Stimulated activated CD4-positive, alpha-beta T cell treated with anti-CD3 and anti-CD28 coated beads, Interleukin-2, amount 100 ng/mL, for 48 hours (primary cell): ENCODE results near the gene VTI1A.

Experiments
- DNase-seq, 2 donors: peaks; one replicate each; pipeline ENCODE4 v3.0.0-alpha.2; 2020

The VTI1A gene

DNA sequence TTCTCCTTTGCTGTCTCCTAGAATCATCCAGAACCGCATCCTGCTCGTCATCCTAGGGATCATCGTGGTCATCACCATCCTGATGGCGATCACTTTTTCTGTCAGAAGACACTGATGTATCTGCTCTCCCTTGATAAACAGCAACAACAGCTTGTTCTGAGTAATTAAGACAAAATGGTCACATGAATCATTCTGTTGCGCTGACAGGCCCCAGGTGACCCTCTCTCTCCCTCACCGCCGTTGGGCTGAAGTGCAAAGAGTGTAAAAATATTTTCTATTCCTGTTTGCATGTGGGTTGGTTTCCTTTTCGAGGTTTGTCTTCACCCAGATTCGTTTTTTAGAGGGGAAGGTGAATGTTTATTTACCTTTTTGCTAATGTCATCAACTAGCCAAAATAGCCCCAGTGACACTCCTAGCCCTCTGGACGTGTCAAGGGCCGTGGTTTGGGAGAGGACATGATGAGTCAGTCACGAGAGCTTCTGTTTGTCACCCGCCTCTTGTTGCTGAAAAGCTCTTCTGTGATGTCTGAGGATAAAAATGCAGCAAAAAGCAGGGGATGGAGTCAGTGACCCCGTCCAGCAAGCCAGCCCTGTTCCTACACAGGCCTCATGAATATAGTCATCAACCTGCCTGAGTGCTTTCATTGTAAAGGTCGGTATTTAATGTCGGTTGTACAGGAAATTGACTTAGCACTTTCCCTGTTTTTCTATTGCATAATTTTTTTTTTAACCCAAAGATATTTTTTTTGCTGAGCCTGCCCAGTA, 368.4 kb downstream of the VTI1A start:
- no peak for DNase-seq

DNA sequence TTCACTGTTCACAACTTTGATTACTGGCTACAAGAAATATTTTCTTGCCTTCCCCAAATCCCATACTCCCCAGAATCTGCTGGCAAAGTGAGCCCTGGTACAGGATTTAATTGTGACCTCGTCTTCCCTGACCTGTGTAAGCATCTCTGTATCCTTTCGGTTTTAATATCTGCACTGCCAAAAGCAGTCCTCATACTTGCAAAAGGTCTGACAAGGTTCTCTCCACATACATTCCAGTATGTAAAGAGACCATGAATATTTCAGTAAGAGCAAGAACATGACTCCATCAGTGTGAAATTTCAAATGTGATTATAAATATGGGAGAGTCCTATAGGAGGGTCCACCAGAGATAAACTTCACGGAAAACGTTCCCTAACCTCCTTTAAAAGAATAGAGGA, 369.0 kb downstream of the VTI1A start:
- DNase-seq, result no peak

DNA sequence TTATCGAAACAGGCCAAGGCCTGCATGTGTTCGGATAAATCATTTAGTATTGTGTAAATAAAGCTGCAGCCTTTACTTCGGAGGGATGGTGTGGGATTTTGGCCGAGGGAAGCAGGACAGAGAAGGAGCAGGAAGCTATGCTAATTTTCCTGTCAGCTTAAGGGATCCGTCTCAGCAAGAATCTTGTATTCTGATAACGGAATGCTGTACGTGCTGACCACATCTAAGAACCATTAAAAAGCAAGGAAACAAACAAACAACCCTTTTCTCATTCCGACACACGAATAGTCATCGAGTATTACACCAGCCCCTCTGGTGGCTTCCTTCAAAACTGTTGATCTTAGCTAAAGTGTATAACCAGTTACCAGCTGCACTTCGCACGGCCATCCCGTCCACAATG, 369.9 kb downstream of the VTI1A start:
- DNase-seq, result no peak

DNA sequence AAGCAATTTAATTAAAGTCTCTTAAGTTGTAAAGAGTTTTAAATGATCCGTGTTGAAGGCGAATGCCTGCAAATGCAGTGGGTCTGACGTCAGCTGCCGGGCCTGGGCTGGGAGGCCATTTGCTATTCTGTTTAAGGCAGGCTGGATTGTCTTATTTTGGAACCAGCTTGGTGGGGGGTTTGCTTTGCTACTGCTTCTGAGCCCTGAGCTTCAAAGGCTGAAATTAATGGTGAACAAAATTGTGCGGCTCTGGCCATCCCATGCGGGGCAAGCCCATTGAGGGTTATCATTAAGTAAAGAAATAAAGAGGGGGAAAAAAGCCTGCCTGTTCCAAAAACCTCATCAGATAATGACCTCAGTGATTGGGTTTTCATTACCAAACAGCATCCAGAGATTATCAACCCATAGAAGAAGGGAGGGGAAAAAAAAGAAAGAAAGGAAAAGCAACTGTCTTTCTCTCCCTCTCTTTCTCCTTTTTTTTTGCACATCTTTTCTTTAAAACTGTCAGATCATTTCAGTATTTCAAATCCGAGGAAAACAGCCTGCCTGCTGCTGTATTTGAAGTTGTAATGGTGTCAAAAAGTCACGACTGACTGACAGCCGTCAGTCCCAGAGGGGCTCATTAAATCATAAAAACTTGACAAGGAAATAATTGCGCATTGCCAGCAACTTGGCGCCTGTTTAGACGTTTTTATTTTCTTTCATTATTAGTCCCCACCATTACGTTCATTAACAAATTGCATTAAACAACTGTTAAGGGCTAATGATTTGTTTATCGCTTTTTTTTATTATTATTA, 371.2 kb downstream of the VTI1A start:
- no peak for DNase-seq

DNA sequence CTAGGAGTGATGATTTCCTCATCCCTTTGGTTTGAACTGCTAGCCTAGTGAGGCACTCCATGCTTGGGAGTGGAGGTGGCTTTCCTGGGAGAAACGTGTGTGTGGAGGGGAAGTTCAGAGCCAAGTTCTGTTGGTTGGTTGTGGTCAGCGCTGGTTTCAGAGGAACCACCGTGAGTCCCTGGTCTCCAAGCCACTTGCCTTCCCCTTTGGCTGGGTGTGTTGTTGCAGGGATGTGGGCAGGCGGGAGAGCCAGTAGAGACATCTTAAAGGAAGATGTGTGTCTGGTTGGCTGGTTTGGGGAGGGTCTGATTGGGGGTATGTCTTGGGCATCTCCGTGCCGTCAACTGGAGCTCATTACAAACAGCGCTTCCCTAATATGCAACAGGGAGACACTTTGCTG, 372.2 kb downstream of the VTI1A start:
- no peak for DNase-seq

DNA sequence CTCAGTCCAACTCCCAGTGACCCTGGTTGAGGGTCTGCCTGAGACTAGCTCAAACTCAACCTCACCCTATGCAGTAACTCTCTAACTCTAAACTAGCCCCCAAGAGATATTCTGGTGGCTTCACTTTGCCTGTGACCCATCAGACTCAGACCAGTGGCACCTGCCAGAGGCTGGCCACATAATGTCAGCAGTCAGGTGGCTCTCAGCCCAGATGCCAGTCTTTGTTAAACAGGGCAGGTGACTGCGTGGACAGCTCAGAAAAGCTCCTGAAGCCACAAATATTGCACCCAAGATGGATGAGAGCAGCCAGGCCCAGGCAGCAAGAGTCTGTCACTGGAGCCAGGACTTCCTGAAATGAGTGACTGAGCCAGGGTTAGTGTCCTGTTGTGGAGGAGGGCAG, 373.3 kb downstream of the VTI1A start:
- DNase-seq, result no peak

DNA sequence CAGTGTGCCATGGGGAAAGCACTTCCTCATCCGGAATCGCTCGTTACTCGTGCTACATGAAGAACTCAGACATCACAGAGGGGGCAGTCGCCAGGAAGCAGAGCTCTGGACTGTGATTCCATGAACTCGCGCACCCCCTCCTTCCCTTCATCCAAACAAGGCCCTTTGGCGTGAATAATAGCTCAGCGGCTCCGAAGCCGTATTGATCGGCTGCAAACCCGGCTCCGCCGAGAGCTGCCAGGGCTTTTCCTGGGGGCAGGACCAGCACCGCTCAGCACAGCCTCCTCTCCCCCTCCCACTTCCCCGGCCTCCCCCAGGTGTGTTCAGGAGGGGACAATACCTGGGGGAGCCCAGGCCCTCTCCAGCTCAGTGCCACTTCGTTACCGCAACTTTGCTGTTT, 374.0 kb downstream of the VTI1A start:
- DNase-seq, result no peak

DNA sequence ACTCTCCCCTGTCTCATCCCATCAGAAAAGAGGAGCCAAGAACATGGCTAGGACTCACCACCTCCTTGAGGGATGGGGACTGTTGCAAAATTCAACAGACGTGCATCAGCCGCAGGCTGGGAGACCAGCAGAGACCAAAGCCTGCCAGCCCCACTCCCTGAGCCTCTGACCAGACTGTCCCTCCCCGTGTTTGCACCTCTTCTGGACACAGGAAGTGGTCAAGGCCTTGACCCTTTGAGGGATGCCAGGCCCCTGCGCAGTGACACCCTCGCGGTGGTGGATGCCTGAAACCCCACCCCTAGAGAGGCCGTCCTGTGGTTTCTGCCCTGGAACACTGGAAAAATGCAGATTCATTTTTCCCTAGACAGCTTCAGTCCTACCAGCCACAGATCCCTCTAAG, 374.6 kb downstream of the VTI1A start:
- DNase-seq, result no peak

DNA sequence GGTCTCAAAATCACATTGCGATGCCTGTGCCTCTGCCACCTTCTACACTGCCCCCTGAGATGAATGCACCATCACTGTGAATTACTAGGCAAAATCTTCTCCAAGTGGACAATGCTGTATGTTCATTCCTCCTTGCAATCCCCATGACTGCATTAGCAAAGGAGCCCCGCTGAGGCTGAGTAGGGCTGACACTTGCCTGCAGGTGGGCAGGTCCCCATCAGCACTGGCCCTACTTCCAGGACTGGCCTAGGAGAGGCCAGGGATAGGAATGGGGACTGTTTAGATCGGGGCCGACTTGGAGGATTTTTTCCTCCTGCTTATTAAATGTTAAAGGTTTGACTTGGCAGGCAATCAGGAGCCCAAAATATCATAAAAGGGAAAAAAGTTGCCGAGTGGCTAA, 376.0 kb downstream of the VTI1A start:
- DNase-seq, result no peak

DNA sequence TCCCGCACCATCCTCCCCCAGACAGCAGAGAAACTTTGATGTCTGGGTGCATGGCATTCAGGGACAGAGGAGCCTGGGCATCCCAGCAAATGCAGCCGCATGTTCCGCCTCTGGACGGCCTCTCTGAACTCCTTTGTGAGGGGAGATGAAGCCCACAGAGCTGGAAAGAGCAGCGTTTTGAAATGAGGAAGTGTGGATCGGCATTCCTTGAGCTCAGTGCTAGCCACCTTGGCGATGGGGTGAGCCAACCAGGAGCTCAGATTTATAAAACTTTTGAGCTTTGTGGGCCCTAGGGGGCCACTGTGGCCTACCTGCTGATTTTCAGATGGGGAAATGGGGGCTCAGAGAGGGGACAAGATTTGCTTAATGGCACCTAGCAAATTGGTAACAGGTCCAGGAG, 376.6 kb downstream of the VTI1A start:
- no peak for DNase-seq

DNA sequence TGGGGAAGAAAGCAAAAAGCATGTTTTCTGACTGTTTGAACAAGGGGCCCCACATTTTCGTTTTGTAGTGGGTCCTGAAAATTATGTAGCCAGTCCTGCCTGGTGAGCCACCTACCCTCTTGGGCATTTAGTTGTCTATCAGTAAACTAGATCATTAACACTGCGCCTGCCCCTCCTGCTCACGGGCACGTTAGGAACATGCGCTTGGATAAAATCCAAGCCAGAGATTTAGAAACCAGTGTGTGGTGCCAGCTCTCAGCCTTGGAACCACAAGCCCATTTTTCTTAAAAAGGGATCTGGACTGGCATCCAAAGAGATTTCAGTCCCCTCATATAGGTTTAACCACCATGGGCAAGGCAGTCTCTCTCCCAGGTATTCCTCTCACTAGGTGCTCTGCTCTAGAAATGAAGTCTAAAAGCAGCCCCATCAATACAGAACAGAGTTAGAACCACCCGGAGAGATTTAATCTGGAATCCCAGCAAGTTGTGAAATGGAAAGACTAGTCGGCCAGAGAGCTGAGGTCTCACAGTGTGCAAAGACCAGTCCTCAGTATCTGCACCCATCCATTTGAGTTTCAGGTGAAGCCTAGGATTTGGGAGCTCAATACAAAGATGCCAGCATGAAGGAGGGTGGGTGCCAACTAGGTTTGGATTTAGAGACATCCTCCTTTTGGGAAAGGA, 379.1 kb downstream of the VTI1A start:
- no peak for DNase-seq

DNA sequence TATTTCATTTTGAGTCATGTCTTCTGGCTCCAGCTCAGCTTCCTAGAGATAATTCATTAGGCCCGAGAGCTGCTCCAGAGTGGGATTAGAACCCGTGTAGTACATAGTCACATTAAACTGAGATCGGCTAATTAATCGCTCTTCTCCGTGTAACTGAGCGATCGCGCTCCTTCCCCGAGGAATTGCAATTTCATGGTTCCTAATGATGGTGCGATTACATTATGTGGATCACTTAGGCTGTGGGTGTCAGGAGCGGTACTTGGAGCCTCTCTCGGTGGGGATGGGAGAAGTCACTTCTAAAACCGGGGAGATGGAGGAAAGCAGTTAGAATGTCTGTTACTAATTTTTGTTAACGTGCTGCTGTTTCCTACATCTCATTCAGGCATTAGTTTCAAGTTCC, 380.1 kb downstream of the VTI1A start:
- DNase-seq, result no peak

DNA sequence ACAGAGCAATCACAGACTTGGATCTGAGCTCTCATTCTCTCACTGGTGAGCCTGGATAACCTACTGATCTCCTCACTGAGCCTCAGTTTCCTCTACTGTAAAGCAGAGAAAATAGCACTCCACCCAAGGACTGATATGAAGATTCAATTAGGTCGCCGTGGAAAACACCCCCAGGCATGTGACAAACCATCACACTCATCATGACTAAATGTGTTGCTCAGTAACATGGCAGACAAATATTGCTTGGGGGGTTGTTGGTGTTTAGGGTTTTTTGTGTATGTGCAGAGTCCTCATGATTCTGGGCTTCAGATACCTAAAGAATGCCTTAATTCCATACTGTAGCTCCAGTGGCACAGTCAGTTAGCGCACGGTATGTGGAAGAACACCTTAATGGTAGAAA, 380.9 kb downstream of the VTI1A start:
- DNase-seq, result no peak

DNA sequence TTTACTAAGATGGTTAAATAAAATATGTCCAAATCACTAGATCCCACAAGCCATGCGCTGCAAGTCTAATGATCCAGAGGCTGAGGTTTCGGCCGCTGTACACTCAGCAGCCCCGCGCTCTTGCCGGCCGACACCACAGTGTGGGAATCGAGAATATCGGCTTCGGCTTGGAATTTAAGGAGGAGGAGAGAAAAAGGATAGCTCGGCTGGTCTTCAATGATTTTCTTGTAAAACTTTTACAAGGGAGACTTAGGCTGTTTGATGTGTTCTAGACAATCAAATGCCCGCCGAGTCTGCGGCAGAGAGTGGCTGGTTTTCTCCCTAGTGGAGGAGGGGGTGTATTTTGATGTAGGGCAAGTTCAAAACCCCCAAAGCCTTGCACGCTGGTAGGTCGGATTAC, 384.8 kb downstream of the VTI1A start:
- DNase-seq, result no peak

DNA sequence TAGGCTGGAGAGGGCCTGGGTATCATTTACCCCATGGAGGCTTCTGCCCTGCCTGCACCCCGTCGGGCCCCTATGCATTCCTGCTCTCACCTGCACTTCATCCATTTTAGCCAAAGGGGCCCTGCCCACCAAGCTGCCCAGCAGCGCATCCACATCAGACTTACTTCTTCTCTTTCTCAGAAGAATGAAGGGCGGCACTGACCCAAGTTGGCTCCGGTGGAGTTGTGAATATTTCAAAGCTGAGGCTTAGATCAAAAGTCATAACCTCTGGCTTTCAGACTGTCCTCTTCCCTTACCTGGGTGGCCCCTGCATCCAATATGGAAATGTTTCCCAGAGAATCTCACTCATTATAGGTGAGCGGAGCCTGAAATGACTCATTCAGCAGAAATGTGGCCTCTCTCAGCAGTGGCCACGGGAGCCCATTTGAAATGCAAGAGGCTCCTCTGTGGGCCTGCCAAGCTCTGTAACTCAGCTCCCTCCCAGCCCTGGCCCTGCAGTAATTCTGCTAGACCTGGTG, 385.4 kb downstream of the VTI1A start:
- DNase-seq, result no peak

DNA sequence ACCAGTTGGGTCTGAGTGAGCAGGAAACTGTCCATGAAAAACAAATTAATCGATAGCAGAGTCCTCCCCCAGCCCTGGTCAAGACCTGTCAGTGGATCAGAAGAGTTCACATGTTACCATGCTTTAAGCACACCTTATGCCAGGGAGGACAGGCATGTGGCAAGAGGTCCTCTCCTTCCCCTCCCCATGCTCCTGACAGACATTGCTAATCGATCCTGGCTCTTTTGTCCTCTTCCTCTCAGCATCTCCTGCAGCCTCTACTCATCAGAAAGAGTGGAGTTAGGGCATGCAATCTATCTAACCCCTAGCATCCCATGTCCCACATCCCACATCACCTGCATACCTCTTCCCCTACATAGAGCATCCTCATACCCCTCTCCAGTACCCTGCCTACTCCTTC, 385.9 kb downstream of the VTI1A start:
- DNase-seq, result no peak

DNA sequence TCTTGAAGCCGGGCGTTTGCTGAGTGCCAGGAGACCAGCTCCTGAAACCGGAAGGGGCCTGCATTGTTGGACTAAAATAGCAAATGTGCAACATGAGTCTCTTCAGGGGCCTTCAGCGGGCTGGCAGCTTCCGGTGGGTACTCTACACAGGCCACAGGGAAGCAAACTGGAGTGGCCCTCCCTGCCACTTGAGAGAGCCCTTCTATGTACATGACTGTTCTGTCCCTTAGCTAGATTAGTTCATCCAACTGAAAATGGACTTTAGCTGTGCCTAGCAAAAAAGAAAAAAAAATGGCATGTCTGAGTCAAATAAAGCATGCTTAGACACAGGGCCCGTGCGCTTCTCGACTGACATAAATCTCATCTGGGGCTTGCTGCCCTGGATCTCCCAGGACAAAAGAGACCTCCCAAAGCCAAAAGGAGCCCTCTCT, 387.8 kb downstream of the VTI1A start:
- no peak for DNase-seq

DNA sequence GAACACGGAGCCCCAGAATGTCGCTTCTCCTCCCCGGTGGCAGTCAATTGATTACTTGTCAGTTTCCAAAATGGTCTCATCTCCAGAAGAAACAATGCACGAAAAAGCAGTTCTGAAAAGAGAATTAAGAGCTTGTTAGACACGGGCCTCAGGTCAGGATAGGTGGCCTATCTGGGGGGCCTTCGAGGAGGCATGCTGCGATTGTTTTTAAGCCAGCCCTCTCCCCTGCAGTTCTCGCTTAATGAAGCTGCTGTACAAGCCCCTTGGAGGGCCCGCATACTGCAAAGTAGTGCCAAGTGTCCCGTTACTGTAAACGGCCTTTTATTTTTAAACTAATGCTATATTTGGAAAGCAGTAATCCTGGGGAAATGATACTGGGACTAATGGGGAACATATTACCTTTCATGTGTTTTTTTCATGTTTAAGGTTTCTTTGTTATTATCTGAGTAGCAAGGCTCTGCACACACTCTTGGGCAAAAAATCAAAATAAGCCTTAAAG, 388.3 kb downstream of the VTI1A start:
- no peak for DNase-seq

DNA sequence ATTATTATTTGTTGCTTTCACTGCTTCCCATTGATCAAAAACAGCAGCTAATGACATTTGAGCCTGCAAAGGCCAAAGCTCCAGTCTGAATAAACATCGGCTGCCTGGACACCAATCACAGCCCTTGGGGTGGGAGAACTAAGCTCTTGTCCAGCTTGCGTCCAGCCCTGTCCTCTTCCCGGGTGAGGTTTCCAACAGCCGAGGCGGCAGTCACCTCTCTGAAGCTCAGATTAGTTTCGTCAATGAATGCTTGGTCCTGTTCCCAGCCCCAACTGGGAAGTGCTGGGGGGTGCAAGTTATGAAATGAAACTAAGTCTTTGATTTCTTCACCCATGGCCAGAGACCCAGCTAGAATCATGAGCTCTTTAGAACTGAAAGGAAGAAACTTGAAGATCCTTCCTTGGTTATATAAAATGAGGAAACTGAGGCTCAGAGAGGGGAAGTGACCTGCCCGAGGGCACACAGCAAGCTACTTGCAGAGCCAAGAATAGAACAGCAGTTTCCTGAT, 389.0 kb downstream of the VTI1A start:
- DNase-seq, result no peak

DNA sequence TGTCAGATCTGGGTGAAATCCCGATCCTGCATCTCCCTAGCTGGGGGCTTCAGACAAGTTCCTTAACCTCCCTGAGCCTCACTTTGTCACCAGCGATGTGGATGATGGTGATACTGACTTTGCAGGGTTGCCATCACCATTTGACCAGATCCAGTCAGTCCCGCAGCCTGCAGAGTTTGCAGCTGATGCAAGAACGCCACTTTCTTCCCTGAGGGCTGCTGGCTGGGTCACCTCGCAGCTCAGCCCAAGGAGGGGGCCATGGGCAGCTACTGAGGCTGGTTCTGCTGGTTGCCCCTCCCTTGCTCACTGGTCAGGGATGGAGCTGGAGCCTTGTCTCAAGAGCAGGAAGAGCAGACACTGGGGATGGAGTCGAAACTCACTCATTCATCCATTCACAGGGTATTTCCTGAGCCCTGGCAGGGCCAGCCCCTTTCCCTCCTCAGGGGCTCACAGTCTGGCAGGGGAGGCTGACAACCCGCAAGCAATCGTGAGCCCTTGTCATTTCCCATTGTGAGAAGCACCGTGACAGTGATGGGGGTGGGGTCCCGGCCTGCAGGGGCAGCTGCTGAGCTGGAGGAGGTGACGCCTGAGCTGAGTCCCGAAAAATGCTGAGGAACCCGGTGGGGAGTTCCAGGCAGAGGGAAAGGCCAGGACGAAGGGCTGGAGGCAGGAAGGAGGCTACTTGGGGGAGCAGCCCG, 391.9 kb downstream of the VTI1A start:
- no peak for DNase-seq

DNA sequence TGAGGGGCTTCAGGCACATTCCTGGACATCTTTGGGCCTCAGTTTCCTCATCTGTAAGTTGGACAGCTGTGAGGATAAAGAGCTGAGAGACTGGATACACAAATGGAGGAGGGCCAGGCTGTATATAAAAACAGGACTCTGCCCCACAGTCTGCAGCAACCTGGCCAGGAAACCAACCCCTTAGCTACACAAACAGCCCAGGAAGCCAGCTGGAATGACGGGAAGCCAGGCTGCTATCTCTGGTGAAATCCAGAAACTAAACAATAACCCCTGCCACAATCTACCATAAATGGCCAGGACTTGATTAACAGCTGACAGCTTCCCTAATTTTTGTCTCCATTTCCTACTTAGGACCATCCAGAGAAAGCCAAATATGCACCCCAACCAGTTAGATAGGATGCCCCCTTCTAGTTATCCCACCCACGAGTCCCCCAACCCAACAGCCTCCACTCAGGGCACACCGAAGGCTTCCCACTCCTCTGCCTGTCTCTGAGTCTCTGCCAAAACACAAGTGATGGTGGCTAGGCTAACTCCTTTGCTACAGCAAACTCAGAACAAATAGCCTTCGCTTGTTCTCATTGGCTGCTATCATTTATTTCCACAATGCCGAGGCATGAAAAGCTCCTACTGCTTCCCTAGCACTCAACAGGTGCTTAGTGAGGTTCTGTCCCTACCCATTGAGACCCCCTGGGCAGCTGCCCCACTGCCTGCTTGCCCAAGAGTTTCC, 393.1 kb downstream of the VTI1A start:
- DNase-seq, result no peak

DNA sequence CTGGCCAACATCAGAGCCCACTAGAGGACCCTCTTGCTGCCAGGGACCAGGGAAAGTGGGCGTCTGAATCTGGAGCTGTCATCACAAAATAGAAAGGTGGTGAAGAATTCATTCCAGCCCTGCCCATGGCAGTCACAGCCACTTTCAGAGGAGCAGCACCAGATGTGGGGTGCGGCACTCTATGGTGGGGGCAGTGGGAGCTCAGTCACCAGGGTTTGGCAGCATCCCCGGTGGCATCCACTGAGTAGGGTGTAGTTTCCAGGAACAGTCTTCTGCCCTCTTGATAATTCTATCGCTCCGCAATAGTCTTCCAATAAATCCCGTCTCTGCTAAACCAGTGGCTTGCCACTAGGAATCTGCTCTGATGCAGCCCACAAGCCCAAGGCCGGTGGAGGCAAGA, 394.5 kb downstream of the VTI1A start:
- DNase-seq, result no peak
